Right lobe of liver (tissue), 4 donors: Measurements from ENCODE around the gene CISH.

Source experiments
- POLR2A ChIP-seq: fragments of 450-650 bp; IDR thresholded peaks from one replicate; pipeline ENCODE4 v1.6.1; 2017; ENCODE audit warnings: antibody characterized with exemption, mild to moderate bottlenecking
- TF ChIP-seq, protein P1 (sequence below), 4 donors: fragments of 200-600 bp in 3 of 4; fragments of 450-650 bp in 1 of 4; IDR thresholded peaks; one replicate each; pipeline versions ENCODE4 v1.5.1 to v1.8.0; 2016 to 2022; ENCODE audit warnings: antibody characterized with exemption in 4 of 4, mild to moderate bottlenecking in 2 of 4
- donor health status: DM: no; HTN: no; CAD: no.
- donor health status: DM: no; HTN: no; CAD: no.
- donor health status: DM: no; HTN: yes; CAD: no.

DNA sequence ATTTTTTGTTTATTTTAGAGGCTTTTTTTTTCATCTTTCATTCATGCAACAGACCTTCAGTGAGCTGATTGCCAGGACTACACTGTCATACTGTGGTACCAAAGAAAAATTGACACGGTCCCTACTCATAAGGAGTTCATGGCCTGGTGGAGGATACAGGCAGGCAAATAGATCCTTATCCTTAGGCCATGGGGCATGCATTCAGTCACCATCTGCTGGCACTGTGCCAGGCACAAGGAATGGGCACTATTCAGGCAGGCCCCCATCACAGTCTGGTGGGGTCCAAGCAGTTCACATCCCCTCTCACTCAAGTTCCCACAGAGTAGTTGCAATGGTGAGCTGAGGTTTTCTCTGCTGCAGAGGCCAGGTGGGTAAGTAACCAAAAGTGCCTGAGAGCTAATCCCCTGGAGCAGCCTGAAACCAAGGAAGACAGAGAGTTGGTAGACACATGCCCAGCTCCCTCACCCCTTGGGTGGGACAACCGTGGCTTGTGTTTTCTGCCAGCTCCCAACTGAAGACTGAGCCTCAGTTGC, 17.3 kb downstream of the CISH start:
- TF ChIP-seq, protein P1, sequence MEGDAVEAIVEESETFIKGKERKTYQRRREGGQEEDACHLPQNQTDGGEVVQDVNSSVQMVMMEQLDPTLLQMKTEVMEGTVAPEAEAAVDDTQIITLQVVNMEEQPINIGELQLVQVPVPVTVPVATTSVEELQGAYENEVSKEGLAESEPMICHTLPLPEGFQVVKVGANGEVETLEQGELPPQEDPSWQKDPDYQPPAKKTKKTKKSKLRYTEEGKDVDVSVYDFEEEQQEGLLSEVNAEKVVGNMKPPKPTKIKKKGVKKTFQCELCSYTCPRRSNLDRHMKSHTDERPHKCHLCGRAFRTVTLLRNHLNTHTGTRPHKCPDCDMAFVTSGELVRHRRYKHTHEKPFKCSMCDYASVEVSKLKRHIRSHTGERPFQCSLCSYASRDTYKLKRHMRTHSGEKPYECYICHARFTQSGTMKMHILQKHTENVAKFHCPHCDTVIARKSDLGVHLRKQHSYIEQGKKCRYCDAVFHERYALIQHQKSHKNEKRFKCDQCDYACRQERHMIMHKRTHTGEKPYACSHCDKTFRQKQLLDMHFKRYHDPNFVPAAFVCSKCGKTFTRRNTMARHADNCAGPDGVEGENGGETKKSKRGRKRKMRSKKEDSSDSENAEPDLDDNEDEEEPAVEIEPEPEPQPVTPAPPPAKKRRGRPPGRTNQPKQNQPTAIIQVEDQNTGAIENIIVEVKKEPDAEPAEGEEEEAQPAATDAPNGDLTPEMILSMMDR (IDR thresholded peaks at IDR 0.05): no peak
- no peak for TF ChIP-seq POLR2A
